ENCODE data around the gene TEPSIN.

GRCh38 chr17:81218459-81218858, 20.4 kb downstream of the TEPSIN start:
- TF ChIP-seq CTCF (conservative IDR thresholded peaks at IDR 0.05 in 1 of 2, IDR thresholded peaks at IDR 0.05 in 1 of 2; ENCODE audit: extremely low read depth in 1 of 2, insufficient read depth in 1 of 2, low read depth in 1 of 2, low read length in 2 of 2) = no peak
- no peak for TF ChIP-seq EZH2 (IDR thresholded peaks at IDR 0.05; ENCODE audit: borderline replicate concordance, low read length)
